Loucy (cell line): ENCODE data around the gene CTRB2.
"Not testable (repeated sequence)": the region's sequence is repeated elsewhere in the genome, so short reads cannot be mapped to it uniquely, and the experiment has no call there.

Experiments
- H2AFZ ChIP-seq: fragments of 200-600 bp; sonication (generic); 2 replicates; pipeline ENCODE4 v1.6.0; 2016; ENCODE audit warnings: antibody characterized with exemption, mild to moderate bottlenecking, low read length, moderate library complexity
- H3F3A ChIP-seq: fragments of 200-600 bp; 2 replicates; pipeline ENCODE4 v1.6.0; 2016; ENCODE audit warnings: antibody characterized with exemption, low read depth, mild to moderate bottlenecking
- H3K27me3 ChIP-seq: fragments of 200-600 bp; sonication (generic); 2 replicates; pipeline ENCODE4 v1.6.1; 2014; ENCODE audit warnings: low read length, mild to moderate bottlenecking; ENCODE audit not compliant: insufficient read depth, poor library complexity, severe bottlenecking
- H3K36me3 ChIP-seq: fragments of 200-600 bp; sonication (generic); 2 replicates; pipeline ENCODE4 v1.6.1; 2016; ENCODE audit warnings: low read length; ENCODE audit not compliant: insufficient read depth
- H3K4me1 ChIP-seq: fragments of 200-600 bp; sonication (generic); 2 replicates; pipeline ENCODE4 v1.5.1; 2014; ENCODE audit warnings: low read length, mild to moderate bottlenecking; ENCODE audit not compliant: insufficient read depth, poor library complexity, severe bottlenecking
- H3K4me2 ChIP-seq: fragments of 200-600 bp; sonication (generic); 2 replicates; pipeline ENCODE4 v1.6.0; 2014; ENCODE audit warnings: antibody characterized with exemption, low read length, low read depth, mild to moderate bottlenecking; ENCODE audit not compliant: poor library complexity, severe bottlenecking
- H3K4me3 ChIP-seq: fragments of 200-600 bp; sonication (generic); 2 replicates; pipeline ENCODE4 v1.5.1; 2014; ENCODE audit warnings: low read length, mild to moderate bottlenecking, mixed read lengths; ENCODE audit not compliant: poor library complexity, severe bottlenecking
- H3K79me2 ChIP-seq: fragments of 200-600 bp; sonication (generic); 2 replicates; pipeline ENCODE4 v1.6.1; 2014; ENCODE audit warnings: low read length; ENCODE audit not compliant: insufficient read depth
- H3K9ac ChIP-seq: fragments of 200-600 bp; sonication (generic); 2 replicates; pipeline ENCODE4 v1.6.0; 2014; ENCODE audit warnings: mild to moderate bottlenecking, low read depth, low read length, moderate library complexity; ENCODE audit not compliant: poor library complexity, severe bottlenecking
- H3K9me2 ChIP-seq: fragments of 200-600 bp; sonication (generic); replicated peaks from 2 replicates; pipeline ENCODE4 v1.6.1; 2016; ENCODE audit warnings: low read depth, low read length, mixed read lengths
- H3K9me3 ChIP-seq: fragments of 200-600 bp; sonication (generic); 2 replicates; pipeline ENCODE4 v1.6.1; 2014; ENCODE audit warnings: mild to moderate bottlenecking, antibody characterized with exemption, low read length, low read depth; ENCODE audit not compliant: insufficient read depth
- H4K20me1 ChIP-seq: fragments of 200-600 bp; sonication (generic); 2 replicates; pipeline ENCODE4 v1.6.0; 2014; ENCODE audit warnings: antibody characterized with exemption, low read length, mild to moderate bottlenecking; ENCODE audit not compliant: insufficient read depth, poor library complexity, severe bottlenecking
- EZH2phosphoT487 ChIP-seq: fragments of 200-600 bp; IDR thresholded peaks from 2 replicates; pipeline ENCODE4 v1.6.1; 2018; ENCODE audit warnings: antibody characterized with exemption, mild to moderate bottlenecking, moderate library complexity, borderline replicate concordance
- TF ChIP-seq, protein P1 (sequence below): fragments of 200-600 bp; sonication (generic); conservative IDR thresholded peaks from 2 replicates; pipeline ENCODE4 v1.5.1; 2014; ENCODE audit warnings: mild to moderate bottlenecking, antibody characterized with exemption, low read length

CTRB2 gene

DNA sequence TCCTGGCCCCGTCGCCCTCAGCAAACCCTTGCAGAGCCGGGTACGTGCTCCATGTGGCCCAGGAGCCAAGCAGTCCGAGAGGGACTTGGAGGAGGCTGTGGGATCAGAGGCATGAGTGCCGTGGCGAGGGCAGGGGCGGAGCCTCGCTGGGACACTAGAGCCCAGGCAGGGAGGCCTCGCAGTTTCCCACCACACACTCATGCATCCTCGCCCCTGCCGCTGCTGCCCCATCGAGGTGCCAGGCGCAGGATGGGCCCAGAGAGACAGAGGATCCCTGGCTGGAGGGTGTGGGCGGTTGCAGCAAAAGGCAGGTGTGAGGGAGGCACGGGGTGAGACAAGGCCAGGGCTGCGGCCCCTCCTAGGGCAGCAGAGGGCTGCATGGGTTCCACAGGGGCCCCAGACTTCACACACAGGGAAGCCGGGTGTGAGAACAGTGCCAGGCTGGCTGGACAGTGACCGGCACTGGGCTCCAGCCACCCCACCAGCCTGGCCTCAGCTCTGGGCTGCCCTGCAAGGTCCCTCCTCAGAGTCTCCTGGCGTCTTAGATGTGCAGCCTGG lies 36.8 kb upstream of the CTRB2 start:
- Histone ChIP-seq H3K4me2 (no peak overlapping the region), H3F3A (no peaks in the 10 kb centered on the region), H3K9ac (no peak overlapping the region), H4K20me1 (no peaks in the 10 kb centered on the region), H3K9me2 (no peaks in the 10 kb centered on the region), H3K79me2 (no peaks in the 10 kb centered on the region), H3K4me1 (peaks cover 10% of the 10 kb centered on the region), H3K36me3 (no peaks in the 10 kb centered on the region), H2AFZ (no peak overlapping the region), H3K27me3 (no peaks in the 10 kb centered on the region), H3K9me3 (no peaks in the 10 kb centered on the region), H3K4me3 (no peak overlapping the region)
- TF ChIP-seq, protein P1, sequence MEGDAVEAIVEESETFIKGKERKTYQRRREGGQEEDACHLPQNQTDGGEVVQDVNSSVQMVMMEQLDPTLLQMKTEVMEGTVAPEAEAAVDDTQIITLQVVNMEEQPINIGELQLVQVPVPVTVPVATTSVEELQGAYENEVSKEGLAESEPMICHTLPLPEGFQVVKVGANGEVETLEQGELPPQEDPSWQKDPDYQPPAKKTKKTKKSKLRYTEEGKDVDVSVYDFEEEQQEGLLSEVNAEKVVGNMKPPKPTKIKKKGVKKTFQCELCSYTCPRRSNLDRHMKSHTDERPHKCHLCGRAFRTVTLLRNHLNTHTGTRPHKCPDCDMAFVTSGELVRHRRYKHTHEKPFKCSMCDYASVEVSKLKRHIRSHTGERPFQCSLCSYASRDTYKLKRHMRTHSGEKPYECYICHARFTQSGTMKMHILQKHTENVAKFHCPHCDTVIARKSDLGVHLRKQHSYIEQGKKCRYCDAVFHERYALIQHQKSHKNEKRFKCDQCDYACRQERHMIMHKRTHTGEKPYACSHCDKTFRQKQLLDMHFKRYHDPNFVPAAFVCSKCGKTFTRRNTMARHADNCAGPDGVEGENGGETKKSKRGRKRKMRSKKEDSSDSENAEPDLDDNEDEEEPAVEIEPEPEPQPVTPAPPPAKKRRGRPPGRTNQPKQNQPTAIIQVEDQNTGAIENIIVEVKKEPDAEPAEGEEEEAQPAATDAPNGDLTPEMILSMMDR, result no peak
- no peak for TF ChIP-seq EZH2phosphoT487

DNA sequence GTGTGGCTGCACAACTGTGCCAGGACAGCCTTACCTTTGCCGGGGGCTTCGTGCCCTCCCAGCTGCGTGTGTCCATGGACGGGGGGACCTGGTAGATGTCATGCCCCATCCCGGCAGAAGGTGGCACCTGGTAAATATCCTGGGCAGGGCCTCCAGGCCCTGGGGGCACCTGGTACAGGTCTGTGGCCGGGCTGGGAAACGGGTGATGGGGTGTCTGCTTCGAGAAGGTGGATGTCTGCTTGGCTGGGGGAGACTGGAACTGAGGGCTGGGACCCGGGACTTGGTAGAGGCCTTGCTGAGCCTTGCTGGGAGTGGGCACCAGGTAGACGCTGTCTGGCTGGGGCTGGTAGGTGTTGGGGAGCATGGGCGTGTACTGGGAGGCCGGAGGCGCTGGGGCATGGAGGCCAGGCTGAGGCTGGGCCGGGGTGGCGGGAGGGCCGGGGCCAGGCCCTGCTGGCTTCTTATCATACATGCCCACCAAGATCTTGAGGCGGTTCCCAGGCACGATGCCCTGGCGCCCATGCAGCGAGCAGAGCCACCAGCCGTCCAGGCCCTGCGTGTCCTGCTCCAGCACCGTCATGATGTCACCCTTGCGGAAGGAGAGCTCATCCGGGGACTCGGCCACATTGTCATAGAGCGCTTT lies 35.6 kb upstream of the CTRB2 start:
- not testable (repeated sequence) for H3K79me2 ChIP-seq, H3F3A ChIP-seq, H3K27me3 ChIP-seq, H3K9me3 ChIP-seq, H3K4me3 ChIP-seq, H3K4me2 ChIP-seq, H3K9me2 ChIP-seq, H3K9ac ChIP-seq, H2AFZ ChIP-seq, H3K36me3 ChIP-seq, H4K20me1 ChIP-seq
- peaks cover 10% of the 10 kb centered on the region for H3K4me1 ChIP-seq

GRCh38 chr16:75241955-75242354 lies 35.0 kb upstream of the CTRB2 start:
- Histone ChIP-seq H3K9me2 (no peaks in the 10 kb centered on the region), H3K9ac (no peak overlapping the region), H3K36me3 (no peaks in the 10 kb centered on the region), H3K4me3 (no peak overlapping the region), H3K79me2 (no peaks in the 10 kb centered on the region), H3F3A (no peaks in the 10 kb centered on the region), H4K20me1 (no peaks in the 10 kb centered on the region), H3K4me1 (peaks cover 10% of the 10 kb centered on the region), H3K27me3 (no peaks in the 10 kb centered on the region), H3K9me3 (no peaks in the 10 kb centered on the region), H3K4me2 (no peak overlapping the region), H2AFZ (no peak overlapping the region)
- TF ChIP-seq, protein P1, result no peak
- TF ChIP-seq EZH2phosphoT487, result no peak

DNA sequence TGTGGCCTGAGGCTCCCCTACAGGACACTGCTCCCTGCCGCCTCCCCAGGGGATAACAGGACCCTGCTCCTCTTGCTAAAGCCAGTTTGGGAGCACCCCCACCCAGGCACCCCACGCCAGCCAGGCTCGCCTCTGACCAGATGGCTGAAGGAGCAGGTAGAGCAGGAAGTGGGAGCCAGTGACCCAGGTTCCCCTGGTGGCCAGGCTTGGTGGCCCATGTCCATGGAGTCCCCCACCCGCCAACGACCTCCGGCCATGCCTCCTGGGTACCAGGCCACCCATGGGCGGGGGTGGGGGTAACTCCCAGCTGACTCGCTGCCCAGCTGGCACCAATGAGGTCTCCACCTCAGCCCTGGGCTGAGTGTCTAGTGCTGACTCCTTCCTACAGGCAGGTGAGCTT lies 34.5 kb upstream of the CTRB2 start:
- H3K4me2 ChIP-seq, result no peak overlapping the region
- H3K9ac ChIP-seq, result no peak overlapping the region
- no peaks in the 10 kb centered on the region for H3K9me2 ChIP-seq
- TF ChIP-seq, protein P1, result no peak
- no peak for TF ChIP-seq EZH2phosphoT487
- H4K20me1 ChIP-seq, result no peaks in the 10 kb centered on the region
- no peak overlapping the region for H3K4me3 ChIP-seq
- H3F3A ChIP-seq, result no peaks in the 10 kb centered on the region
- H3K9me3 ChIP-seq, result no peaks in the 10 kb centered on the region
- no peak overlapping the region for H2AFZ ChIP-seq
- no peaks in the 10 kb centered on the region for H3K79me2 ChIP-seq
- H3K4me1 ChIP-seq, result peaks cover 10% of the 10 kb centered on the region
- no peaks in the 10 kb centered on the region for H3K27me3 ChIP-seq
- H3K36me3 ChIP-seq, result no peaks in the 10 kb centered on the region

DNA sequence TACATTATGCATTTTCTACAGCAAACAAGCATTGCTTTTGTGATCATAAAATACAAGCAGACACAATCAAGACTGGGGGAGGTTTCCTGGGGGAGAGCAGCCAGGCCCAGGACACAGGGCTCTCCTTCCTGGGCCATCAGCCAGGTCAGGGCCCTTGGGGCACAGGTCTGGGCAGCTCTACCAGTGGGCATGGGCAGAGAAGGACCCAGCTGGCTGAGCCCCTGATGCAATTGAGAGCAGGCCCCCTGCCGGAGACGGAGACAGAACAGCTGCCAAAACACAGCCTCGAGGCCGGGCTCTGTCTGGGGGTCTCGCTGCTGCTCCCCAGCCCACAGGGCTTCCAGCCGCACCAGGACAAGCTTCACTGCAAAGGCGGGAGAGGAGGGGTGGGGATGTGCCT lies 33.7 kb upstream of the CTRB2 start:
- H3K4me1 ChIP-seq, result peaks cover 10% of the 10 kb centered on the region
- H4K20me1 ChIP-seq, result not testable (repeated sequence)

More for the DNA sequence above, 33.7 kb upstream of the CTRB2 start:
- H3K27me3 ChIP-seq, H2AFZ ChIP-seq, H3F3A ChIP-seq, H3K36me3 ChIP-seq, H3K4me3 ChIP-seq, H3K9me2 ChIP-seq, H3K79me2 ChIP-seq, H3K4me2 ChIP-seq, H3K9ac ChIP-seq, H3K9me3 ChIP-seq: not testable (repeated sequence)
